HG03558 (cell line): Measurements from ENCODE around the gene INTS1.

ENCODE experiments used
- ATAC-seq: cut with Tn5 transposase; IDR thresholded peaks from one replicate; pipeline ENCODE4 v1.9.1; 2021; ENCODE audit warnings: moderate number of reproducible peaks; ENCODE audit not compliant: unreplicated experiment; ENCODE audit errors: extremely low read depth

INTS1 gene

DNA sequence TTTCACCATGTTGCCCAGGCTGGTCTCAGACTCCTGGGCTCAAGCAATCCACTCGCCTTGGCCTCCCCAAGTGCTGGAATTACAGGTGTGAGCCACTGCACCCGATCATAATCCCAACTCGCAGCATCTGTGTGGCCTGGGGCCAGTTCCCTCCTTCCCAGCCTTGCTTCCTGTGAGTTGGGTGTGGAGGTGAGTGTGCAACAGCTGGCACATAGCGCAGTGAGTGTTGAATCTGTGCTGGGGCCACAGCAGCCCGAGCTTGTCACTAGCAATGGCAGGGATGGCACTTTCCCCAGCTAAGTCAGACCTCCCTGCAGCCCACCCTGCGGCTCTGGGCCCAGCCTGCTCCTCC is 39.6 kb upstream of the INTS1 start:
- no peak for ATAC-seq

DNA sequence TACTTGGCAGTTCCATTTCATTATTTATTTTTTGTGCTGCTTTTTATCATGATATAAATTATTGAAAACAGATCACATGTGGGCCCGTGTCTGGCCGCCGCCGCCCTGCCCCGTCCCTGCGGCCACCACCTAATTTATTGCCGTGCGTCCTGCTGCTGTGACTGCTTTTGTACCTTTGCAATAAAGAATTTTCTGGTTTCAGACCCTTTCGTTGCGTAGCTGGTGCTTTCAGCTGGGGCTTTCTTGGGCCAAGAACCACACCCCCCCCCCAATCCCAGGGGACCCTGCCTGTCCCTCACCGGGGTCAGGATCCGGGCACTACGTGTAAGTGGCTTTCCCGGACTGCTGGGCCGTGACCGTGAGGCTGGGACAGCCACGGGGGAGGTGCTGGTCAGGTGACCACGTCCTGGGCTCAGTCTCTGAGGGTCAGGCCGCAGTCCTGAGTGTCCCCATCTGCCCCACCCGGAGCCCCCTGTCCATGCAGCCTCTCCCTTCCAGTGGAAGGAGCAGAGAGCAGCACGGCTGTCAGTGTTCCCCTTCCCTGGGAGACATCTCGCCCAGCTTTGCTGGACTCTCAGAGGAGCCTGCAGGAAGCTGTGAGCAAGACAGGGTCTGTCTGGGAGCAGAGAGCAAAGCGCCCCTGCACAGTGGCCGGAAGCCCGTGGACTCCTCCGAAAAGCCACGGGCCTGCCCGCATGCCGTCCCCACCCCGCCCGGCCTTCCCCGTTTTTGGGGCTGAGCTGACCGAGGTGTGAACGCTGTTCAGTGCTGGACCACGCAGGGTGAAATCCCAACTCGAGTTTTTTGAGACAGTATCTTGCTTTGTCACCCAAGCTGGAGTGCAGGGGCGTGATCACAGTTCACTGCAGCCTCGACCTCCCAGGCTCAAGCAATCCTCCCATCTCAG is 38.9 kb upstream of the INTS1 start:
- no peak for ATAC-seq

DNA sequence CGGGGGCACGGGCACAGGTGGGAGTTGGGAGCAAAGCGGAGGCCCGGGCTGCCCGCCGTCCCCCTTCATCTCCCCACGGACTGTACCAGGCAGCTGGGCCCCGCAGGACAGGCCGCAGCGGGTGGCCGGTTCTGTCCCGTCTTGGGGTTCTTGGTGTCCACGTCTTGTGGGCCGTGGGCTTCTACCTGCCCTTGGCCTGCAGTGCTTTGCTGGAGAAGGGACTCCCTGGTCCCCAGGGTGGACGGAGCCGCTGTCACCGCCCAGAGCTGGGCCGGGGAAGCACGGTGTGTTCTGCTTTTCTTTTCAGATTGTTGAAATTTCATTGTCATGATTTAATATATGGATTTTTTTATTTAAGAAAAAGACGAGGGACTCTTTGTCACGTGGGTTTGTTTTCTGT is 38.1 kb upstream of the INTS1 start:
- no peak for ATAC-seq

GRCh38 chr7:1541431-1542162 is 37.4 kb upstream of the INTS1 start:
- ATAC-seq, result no peak

DNA sequence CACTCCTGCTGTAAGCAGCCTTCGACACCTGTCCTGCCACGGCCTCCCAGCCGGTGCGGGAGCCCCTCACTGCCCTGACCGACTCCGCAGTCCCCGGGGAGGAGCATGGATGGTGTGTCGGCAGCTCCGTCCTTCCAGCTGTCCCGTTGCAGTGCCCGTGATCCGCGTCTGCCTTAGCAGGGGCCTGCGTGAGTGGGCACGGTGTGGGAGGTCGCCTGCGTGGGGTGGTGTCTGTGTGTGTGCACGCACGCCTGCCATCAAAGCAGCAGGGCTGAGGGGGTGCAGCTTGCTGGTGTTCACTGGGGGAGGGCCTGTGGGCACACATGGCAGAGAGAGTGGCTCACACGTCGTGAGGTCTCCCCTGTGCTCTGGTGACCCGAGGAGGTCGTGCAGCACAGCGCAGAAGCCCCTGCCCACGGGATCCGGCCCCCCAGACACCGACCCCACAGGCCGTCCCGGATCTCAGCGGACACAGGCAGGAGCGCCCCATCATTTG is 36.6 kb upstream of the INTS1 start:
- no peak for ATAC-seq

DNA sequence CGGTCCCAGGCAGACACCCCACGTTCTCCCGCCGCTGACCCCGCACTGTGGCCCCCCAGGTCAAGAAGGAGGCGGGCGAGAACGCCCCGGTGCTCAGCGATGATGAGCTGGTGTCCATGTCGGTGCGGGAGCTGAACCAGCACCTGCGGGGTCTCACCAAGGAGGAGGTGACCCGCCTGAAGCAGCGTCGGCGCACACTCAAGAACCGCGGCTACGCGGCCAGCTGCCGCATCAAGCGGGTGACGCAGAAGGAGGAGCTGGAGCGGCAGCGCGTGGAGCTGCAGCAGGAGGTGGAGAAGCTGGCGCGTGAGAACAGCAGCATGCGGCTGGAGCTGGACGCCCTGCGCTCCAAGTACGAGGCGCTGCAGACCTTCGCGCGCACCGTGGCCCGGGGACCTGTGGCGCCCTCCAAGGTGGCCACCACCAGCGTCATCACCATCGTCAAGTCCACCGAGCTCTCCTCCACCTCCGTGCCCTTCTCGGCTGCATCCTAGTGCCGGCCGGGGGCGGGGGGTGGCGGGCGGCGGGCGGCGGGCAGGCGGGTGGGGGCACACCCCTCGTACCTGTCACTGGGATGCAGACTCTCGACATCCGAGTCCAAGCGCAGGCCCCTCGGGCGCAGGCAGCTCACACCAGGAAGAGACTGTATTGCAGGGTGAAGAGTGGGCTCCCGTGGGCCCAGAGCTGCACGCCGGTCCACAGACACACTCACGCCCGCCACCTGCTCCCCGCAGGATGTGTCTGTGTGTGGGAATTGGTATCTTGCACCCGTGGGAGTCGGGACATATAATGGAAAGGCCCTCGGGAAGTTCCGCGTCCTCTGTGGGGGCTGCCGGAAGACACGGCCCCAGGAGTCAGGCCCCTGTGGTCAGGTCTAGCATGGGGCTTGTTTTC is 35.9 kb upstream of the INTS1 start:
- ATAC-seq, result no peak

DNA sequence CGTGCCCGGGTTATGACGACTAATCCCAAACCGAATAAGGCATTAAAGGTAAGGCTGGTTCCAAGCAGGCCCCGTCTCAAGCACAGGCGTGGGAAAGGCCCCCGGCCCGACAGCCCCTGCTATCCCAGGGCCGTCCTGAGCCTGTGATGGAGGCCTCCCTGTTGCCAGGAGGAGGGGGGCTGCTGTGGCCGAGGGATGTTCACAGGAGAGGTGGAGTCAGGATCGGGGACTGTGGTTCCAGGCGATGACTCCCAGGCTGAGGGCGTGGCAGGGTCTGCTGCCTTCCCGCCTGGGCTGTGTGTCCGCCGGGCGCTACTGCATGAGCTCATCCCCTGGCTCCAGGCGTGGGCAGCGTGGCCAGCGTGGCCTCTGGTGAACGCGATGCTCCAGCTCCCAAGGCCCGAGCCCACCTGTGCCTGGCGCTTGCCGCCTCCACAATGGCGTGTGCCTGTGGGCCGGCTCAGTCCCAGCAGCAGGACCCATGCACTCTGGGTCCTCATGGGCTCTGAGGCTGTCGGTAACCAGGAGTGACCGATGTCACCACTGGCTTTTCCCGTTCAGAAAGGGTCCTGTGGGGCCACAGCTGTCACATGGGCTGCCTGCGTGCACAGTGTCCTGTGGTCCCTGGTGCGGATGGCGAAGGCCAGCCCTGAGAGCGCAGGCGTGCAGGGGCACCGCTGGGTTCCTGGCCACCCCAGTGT is 35.1 kb upstream of the INTS1 start:
- ATAC-seq, result no peak

DNA sequence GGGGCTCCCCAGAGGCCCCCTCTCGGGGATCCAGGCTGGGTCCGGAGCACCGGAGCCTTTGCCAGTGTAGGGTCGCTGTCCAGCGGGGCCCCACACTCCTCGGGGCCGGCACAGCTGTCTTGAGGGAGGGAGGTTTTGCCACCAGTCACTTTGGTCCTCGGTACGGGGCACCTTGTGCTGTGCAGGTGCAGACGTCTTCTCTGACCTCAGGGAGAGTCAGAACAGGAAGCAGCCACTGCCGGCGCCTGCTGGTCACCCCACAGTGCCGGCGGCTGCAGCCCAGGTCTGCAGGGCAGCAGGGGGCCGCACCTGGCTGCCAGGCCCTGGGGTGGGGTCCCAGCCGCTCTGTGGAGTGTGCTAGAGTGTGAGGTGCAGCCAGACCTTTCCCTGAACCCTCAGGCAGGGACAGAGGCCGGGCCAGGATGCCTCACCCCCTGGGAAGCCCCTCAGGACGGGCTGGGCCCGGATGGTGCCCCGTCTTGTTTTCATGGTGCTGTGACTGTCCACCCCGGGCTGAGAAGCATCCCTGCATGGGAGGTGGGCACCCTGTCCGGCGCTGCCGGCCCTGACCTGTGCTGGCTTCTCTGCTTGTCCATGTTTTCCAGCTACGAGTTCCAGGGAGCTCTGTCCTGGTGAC is 34.5 kb upstream of the INTS1 start:
- no peak for ATAC-seq

DNA sequence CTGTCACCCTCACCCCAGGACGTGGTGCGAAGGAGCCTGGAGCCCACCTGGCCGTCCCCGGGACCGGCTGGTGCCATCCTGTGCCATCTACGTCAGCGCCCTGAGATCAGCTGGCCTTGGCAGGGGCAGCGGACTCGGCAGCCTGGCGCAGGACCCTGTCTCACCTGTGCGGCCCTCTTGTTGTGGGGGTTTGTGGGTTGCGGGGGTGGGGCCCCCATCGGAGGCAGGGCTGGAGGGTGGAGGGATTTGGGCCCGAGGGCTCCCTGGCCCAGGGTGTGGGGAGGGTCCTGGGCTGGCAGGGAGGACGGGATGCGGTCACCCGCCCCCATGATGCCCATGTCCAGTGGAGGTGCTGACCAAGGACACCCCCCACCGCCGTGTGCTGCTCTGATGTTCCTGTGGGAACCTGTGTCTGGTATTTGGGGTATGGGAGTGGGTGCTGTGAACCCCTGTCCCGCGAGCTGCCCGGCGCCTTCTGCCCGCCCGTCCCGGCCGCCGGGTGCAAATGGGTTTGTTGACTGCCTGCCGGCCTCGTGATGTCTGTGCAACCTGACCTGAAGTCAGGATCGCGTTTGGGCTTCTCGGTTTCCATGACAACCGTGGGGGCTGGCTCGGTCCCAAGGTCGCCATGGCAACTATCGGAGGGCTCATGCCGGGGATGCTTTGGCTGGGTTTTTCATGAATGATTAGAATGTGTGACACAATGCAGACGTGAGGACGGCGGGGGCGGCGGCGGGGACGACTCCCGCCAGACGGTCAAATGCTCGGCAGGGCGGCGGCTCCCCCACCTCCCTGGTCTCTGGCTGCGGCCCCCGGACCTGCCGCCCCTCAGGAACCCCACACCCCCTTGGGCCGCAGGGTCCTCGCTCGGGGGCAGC is 33.6 kb upstream of the INTS1 start:
- no peak for ATAC-seq

- ATAC-seq, result no peak
Observed at GRCh38 chr7:1536743-1537534, 32.8 kb upstream of the INTS1 start.

- no peak for ATAC-seq
Observed at GRCh38 chr7:1536455-1536742, 32.2 kb upstream of the INTS1 start.

- no peak for ATAC-seq
Observed at GRCh38 chr7:1535701-1536454, 31.7 kb upstream of the INTS1 start.

DNA sequence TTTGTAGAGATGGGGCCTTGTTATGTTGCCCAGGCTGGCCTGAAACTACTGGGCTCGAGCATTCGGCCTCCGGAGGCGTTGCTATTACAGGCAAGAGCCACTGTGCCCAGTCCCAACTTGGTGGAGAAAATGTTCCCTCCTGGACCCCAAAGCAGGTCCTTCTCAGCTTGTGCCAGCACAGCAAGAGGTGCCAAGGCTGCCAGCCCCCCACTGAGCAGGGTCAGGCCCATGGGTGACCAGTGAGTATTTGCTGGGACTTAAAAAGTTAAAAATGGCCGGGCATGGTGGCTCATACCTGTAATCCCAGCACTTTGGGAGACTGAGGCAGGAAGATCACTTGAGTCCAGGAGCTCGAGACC is 30.9 kb upstream of the INTS1 start:
- no peak for ATAC-seq

DNA sequence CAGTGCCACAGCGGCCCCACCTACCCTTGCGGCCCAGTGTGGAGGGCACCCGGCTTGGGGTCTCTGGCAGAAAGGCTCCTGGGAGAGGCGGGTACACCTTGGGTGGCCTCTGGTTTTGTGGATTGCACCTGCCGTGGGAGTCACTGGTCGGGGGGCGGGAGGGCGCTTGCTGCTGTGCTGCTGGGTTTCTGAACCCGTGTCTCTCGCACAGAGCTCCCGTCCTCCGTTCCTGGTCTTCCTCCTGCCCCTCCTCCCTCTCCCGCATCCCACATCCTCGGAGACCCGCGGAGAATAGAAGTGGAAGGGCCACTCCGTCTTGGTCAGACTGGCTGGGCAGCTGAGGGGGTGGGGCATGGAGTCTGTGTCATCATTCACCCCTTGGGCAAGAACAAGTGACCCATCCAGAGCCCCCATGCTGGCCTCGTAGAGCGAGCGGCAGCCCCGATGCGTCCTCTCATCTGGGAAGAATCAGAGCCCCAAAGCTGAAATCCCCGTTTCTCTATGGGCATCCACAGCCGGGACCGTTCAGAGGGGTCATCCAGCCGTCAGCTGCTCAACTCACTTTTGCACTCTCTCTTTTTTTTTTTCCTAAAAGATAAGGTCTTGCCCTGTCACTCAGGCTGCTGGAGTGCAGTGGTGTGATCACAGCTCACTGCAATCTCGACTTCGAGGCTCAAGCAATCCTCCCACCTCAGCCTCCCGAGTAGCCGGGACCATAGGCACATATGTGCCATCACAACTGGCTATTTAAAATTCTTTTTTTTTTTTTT is 30.3 kb upstream of the INTS1 start:
- ATAC-seq, result no peak

DNA sequence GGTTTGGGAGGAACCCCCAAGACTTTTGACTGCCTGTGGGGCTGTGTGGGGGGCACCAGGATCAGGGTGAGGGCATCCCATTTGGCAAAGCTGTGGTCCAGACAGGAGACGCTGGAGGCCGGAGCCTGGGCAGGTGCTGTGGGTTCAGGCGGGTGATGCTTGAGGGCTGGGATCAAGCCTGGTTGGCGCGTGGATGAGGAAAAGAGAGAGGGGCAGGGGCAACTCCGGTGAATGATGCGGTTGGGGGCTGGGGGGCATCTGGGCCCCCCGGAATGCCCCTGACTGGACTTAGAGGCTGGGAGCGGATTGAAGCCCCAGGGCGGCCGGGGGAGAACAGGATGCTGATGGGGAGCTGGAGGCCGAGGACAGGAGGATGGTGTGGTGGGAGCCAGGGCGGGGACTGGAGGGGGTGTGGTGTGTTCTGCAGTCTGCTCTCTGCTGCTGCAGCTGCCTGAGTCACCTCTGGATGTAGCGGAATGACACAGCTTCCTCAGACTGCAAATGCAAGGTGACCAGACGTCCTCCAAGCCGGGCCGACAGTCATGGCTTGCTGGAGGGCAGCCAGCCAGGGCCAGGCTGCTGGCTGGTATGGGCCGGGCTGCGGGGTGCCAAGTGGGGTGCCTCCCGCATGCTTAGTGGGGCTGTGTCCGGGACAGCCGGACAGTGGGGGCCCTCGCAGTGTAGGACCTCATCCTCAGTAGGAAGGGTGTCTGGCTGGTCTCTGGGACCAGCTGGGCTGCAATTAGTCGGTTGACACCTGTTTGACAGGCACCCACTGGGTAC is 29.5 kb upstream of the INTS1 start:
- no peak for ATAC-seq

DNA sequence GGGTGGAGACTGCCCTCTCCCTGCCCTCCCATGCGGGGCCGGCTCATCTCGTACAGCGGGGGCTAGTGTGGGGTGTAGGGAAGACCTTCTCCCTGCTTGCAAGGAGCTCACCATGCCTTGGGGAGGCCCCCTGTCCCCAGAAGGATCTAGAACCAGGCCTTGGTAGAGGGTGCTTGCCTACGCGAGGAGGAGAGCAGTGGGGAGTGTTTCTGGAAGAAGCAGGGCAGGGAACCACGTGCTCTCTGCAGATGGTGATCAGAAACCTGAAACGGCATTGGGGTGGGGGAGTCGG is 29.0 kb upstream of the INTS1 start:
- no peak for ATAC-seq
